OCI-LY7 (cell line): ENCODE measurements around the gene CAPN10. TPM values are rescaled to one million over a fixed set of nuclear protein-coding genes. Genes with fewer than 3 reads are reported as not detected.
A peak's percentile ranks its signal among the peaks of the same experiment; 100 is the strongest.

ENCODE experiments used
- BruUV-seq: library from RNA; stranded (reverse); fragments of 400-500 nt; replicated peaks from 2 replicates; lab custom pipeline; 2021; lab: Mats Ljungman, UMichigan
- CTCF ChIA-PET: fragments of 300-600 bp; sonication (Branson Sonifier 250); formaldehyde crosslinking; loops from one replicate; lab custom pipeline; 2022; ENCODE audit warnings: antibody characterized with exemption; ENCODE audit not compliant: unreplicated experiment; lab: Charles Lee
- POLR2A ChIA-PET: fragments of 300-600 bp; sonication (Branson Sonifier 250); formaldehyde crosslinking; loops from one replicate; lab custom pipeline; 2022; ENCODE audit warnings: antibody characterized with exemption; lab: Charles Lee
- DNase-seq: peaks from one replicate; pipeline ENCODE4 v3.0.0-alpha.2; 2015; ENCODE audit warnings: low spot score
- H2AFZ ChIP-seq: fragments of 200-600 bp; sonication (generic), shearing (Covaris generic); 2 replicates; pipeline ENCODE4 v1.6.1; 2014; ENCODE audit warnings: mild to moderate bottlenecking, antibody characterized with exemption, low read length, moderate library complexity
- H3K27ac ChIP-seq: fragments of 200-600 bp; sonication (generic); 2 replicates; pipeline ENCODE4 v1.5.1; 2014; ENCODE audit warnings: mixed run types, low read depth, mild to moderate bottlenecking, moderate library complexity, low read length, inconsistent platforms; ENCODE audit not compliant: poor library complexity, severe bottlenecking
- H3K36me3 ChIP-seq: fragments of 200-600 bp; sonication (generic); 2 replicates; pipeline ENCODE4 v1.6.1; 2014; ENCODE audit warnings: mild to moderate bottlenecking, antibody characterized with exemption, low read length, moderate library complexity, mixed read lengths; ENCODE audit not compliant: insufficient read depth
- H3K4me1 ChIP-seq: fragments of 200-600 bp; sonication (generic); 2 replicates; pipeline ENCODE4 v1.5.1; 2014; ENCODE audit warnings: mild to moderate bottlenecking, low read length; ENCODE audit not compliant: insufficient read depth, poor library complexity, severe bottlenecking
- H3K4me2 ChIP-seq: fragments of 200-600 bp; sonication (generic); 2 replicates; pipeline ENCODE4 v1.6.1; 2014; ENCODE audit warnings: mild to moderate bottlenecking, low read length
- H3K4me3 ChIP-seq: fragments of 200-600 bp; sonication (generic); 2 replicates; pipeline ENCODE4 v1.5.1; 2014; ENCODE audit warnings: mild to moderate bottlenecking, low read depth, low read length; ENCODE audit not compliant: poor library complexity, severe bottlenecking
- H3K79me2 ChIP-seq: fragments of 200-600 bp; sonication (generic); 2 replicates; pipeline ENCODE4 v1.6.1; 2016; ENCODE audit warnings: low read depth, mild to moderate bottlenecking, low read length, moderate library complexity, mixed read lengths; ENCODE audit not compliant: insufficient read depth
- H3K9me2 ChIP-seq: fragments of 200-600 bp; sonication (generic); 2 replicates; pipeline ENCODE4 v1.6.1; 2016; ENCODE audit warnings: mild to moderate bottlenecking, low read length, mixed read lengths; ENCODE audit not compliant: insufficient read depth
- H3K9me3 ChIP-seq: fragments of 200-600 bp; sonication (generic); 2 replicates; pipeline ENCODE4 v1.6.1; 2014; ENCODE audit warnings: mild to moderate bottlenecking, mixed run types, low read length, mixed read lengths
- H4K20me1 ChIP-seq: fragments of 200-600 bp; sonication (generic); 2 replicates; pipeline ENCODE4 v1.6.1; 2014; ENCODE audit warnings: mild to moderate bottlenecking, antibody characterized with exemption, low read length, moderate library complexity, mixed read lengths; ENCODE audit not compliant: insufficient read depth
- CTCF ChIP-seq: fragments of 200-600 bp; sonication (generic); conservative IDR thresholded peaks from 2 replicates; pipeline ENCODE4 v1.5.1; 2014; ENCODE audit warnings: mild to moderate bottlenecking, antibody characterized with exemption, low read length, moderate library complexity, mixed read lengths
- EZH2phosphoT487 ChIP-seq: fragments of 200-600 bp; sonication (generic); IDR thresholded peaks from 2 replicates; pipeline ENCODE4 v1.6.1; 2018; ENCODE audit warnings: low read depth, borderline replicate concordance, mild to moderate bottlenecking, mixed run types, antibody characterized with exemption, low read length, moderate library complexity, mixed read lengths
- intact Hi-C: fragments of 100-400 bp; cut with micrococcal nuclease; formaldehyde crosslinking; loops from one replicate; pipeline ENCODE4 v1.10.0; 2022; ENCODE audit not compliant: unreplicated experiment
- total RNA-seq, 2 experiments: library from RNA; depleted of rRNA in 1 of 2; stranded (reverse); fragments of >200 nt in 1 of 2; shearing (Covaris generic) in 1 of 2; gene quantifications; 2 replicates each; pipeline ENCODE4 v1.2.3, GENCODE V29; 2014 to 2022

The CAPN10 gene
- total RNA-seq, 2 experiments from 2014 or later: 70.6 to 78.1 TPM

- TF ChIP-seq CTCF (no peak), EZH2phosphoT487 (no peak)
- Histone ChIP-seq H3K79me2 (peaks cover 33% of the 10 kb centered on the region), H4K20me1 (peaks cover 10% of the 10 kb centered on the region; the same call in 1 of the 2 replicates), H3K36me3 (peaks cover 36% of the 10 kb centered on the region), H3K4me3 (peak overlapping the region; percentile 96), H2AFZ (no peak overlapping the region), H3K4me2 (peak overlapping the region; percentile 94), H3K4me1 (peaks cover 34% of the 10 kb centered on the region), H3K9me2 (no peaks in the 10 kb centered on the region), H3K27ac (no peak overlapping the region), H3K9me3 (no peaks in the 10 kb centered on the region)
- ChIA-PET POLR2A (interaction anchor here (0.9 to 4.3 kb wide), 2 partner anchors 19 to 26 kb away, joined by 3 to 37 read pairs; no protein-coding TSS in a partner anchor), CTCF (interaction anchor here (2.3 kb wide), 1 partner anchor 22 kb away, joined by 13 read pairs; no protein-coding TSS in a partner anchor)
- no peak for DNase-seq
- intact Hi-C loops: loop anchor here (5.0 to 10.0 kb wide), 2 partner anchors 727 to 1186 kb away; partner anchors contain the start of genes HDAC4, HDLBP and SEPTIN2
- BruUV-seq: no TSS peak
Measured at GRCh38 chr2:240588006-240588655, 1.6 kb downstream of the CAPN10 start.

GRCh38 chr2:240588669-240589068 lies 2.1 kb downstream of the CAPN10 start:
- Histone ChIP-seq H2AFZ (no peak overlapping the region), H3K4me2 (peak overlapping the region; percentile 94), H4K20me1 (peaks cover 10% of the 10 kb centered on the region; the same call in 1 of the 2 replicates), H3K27ac (no peak overlapping the region), H3K79me2 (peaks cover 28% of the 10 kb centered on the region), H3K36me3 (peaks cover 31% of the 10 kb centered on the region; the same call in 1 of the 2 replicates), H3K9me3 (no peaks in the 10 kb centered on the region), H3K4me1 (peaks cover 28% of the 10 kb centered on the region), H3K9me2 (no peaks in the 10 kb centered on the region), H3K4me3 (peak overlapping the region; percentile 96)
- POLR2A ChIA-PET: interaction anchor here (0.9 kb wide), 1 partner anchor 18 kb away, joined by 3 read pairs; no protein-coding TSS in a partner anchor
- TF ChIP-seq EZH2phosphoT487 (no peak), CTCF (no peak)
- intact Hi-C loops: loop anchor here (5.0 to 10.0 kb wide), 2 partner anchors 726 to 1186 kb away; partner anchors contain the start of genes HDAC4, HDLBP and SEPTIN2
- DNase-seq: no peak
- no TSS peak for BruUV-seq
- CTCF ChIA-PET: no interaction called here
